ENCODE measurements around the gene SLC44A5. TPM values are rescaled to one million over a fixed set of nuclear protein-coding genes. Genes with fewer than 3 reads are reported as not detected.

The SLC44A5 gene
- total RNA-seq, 1 experiment from 2014 or later: 2.4 TPM

- H3K36me3 Mint-ChIP-seq (ENCODE audit: insufficient read depth in 1 of 3, low read depth in 3 of 3): peaks cover 0 to 3% (median 2%) of the 10 kb centered on the region in 3 experiments; a peak in 5 of 7 replicates
- no peak overlapping the region for H4K8ac ChIP-seq (replicated peaks; ENCODE audit: insufficient read length, low read depth, low read length)
- H2BK15ac ChIP-seq (ENCODE audit: low read depth, low read length): no peak overlapping the region
- no peaks in the 10 kb centered on the region for H4K20me1 ChIP-seq (ENCODE audit: control insufficient read depth, insufficient read depth, insufficient read length)
- H3K9me3 ChIP-seq (ENCODE audit: control insufficient read depth, low read depth, low read length): no peaks in the 10 kb centered on the region
- no peaks in the 10 kb centered on the region for H3K79me2 ChIP-seq (ENCODE audit: insufficient read depth, low read length)
- no peak overlapping the region for H3K56ac ChIP-seq (ENCODE audit: insufficient read length, low read depth, low read length)
- no peak overlapping the region for H2AK5ac ChIP-seq (ENCODE audit: insufficient read length, low read length)
- H2BK120ac ChIP-seq (ENCODE audit: low read depth, low read length, poor library complexity, severe bottlenecking): no peak overlapping the region
- H3K4ac ChIP-seq (ENCODE audit: low read depth, low read length): no peak overlapping the region
- no peak overlapping the region for H3K27ac Mint-ChIP-seq
- H2BK12ac ChIP-seq (ENCODE audit: insufficient read length, low read depth, low read length): no peak overlapping the region
- H3K9ac ChIP-seq (ENCODE audit: extremely low read depth, insufficient read length, low read length): no peak overlapping the region
- no peak overlapping the region for H3K4me2 ChIP-seq (ENCODE audit: insufficient read depth, insufficient read length, low read length)
- no peaks in the 10 kb centered on the region for H3K4me1 ChIP-seq (ENCODE audit: insufficient read depth, low read length)
- no peaks in the 10 kb centered on the region for H3K23me2 ChIP-seq (ENCODE audit: insufficient read length, low read depth, low read length, poor library complexity, severe bottlenecking)
- H4K5ac ChIP-seq (ENCODE audit: insufficient read length, low read depth, low read length): no peak overlapping the region
- H3K27me3 Mint-ChIP-seq (ENCODE audit: low read depth): no peaks in the 10 kb centered on the region
- H3K4me1 Mint-ChIP-seq: no peaks in the 10 kb centered on the region
- no peak overlapping the region for H2AFZ ChIP-seq (ENCODE audit: low read length)
- no peak for DNase-seq
- no peak overlapping the region for H3K4me3 Mint-ChIP-seq
- WGBS (ENCODE audit: extremely low coverage, insufficient read length, low lambda C conversion rate): no CpG with 5 or more reads among the region's 3 CpGs
- no peak overlapping the region for H3K14ac ChIP-seq (ENCODE audit: insufficient read depth, low read length)
- H3K79me1 ChIP-seq (ENCODE audit: insufficient read depth, low read depth, low read length, poor library complexity, severe bottlenecking): no peaks in the 10 kb centered on the region
- no peak overlapping the region for H3K27ac ChIP-seq (ENCODE audit: insufficient read length, low read depth, low read length)
- H3K23ac ChIP-seq (ENCODE audit: insufficient read length, low read depth, low read length): no peak overlapping the region
- no peak overlapping the region for H2BK5ac ChIP-seq (ENCODE audit: insufficient read length, low read length)
- no peak overlapping the region for H3K18ac ChIP-seq (ENCODE audit: insufficient read length, low read depth, low read length)
- no peak overlapping the region for H2BK20ac ChIP-seq (ENCODE audit: low read depth, low read length, poor library complexity, severe bottlenecking)
- H4K91ac ChIP-seq (ENCODE audit: insufficient read length, low read depth, low read length): no peak overlapping the region
- H3T11ph ChIP-seq (ENCODE audit: low read length): no peak overlapping the region
- no peak for TF ChIP-seq CTCF (conservative IDR thresholded peaks at IDR 0.05)
- H3K9me3 Mint-ChIP-seq: peaks cover 2% of the 10 kb centered on the region in 2 experiments; a peak in 4 of 5 replicates
- no peaks in the 10 kb centered on the region for H3K27me3 ChIP-seq (ENCODE audit: insufficient read depth, low read length)
Observed at GRCh38 chr1:75641325-75641724, 30.4 kb upstream of the SLC44A5 start.
